B cell (primary cell): ENCODE measurements around the gene TMEM145. TPM values are rescaled to one million over a fixed set of nuclear protein-coding genes. Genes with fewer than 3 reads are reported as not detected.

Source experiments
- ATAC-seq: fragments of 200-7000 bp; cut with Tn5 transposase; one replicate; pipeline ENCODE4 v1.10.0; 2021; ENCODE audit warnings: low read depth, mild to moderate bottlenecking, moderate number of reproducible peaks, moderate library complexity
- CTCF ChIA-PET: fragments of 350-600 bp; sonication (Branson Sonifier 250); formaldehyde crosslinking; loops from one replicate; lab custom pipeline; 2021; ENCODE audit warnings: antibody characterized with exemption, inconsistent platforms; lab: Charles Lee
- POLR2A ChIA-PET: fragments of 350-600 bp; sonication (Branson Sonifier 250); formaldehyde crosslinking; loops from one replicate; lab custom pipeline; 2021; ENCODE audit warnings: antibody characterized with exemption; lab: Charles Lee
- DNase-seq: peaks from one replicate; pipeline ENCODE4 v3.0.0; 2013
- H2AFZ ChIP-seq: 2 replicates; pipeline ENCODE4 v1.6.1; 2012; ENCODE audit warnings: mild to moderate bottlenecking, low read depth, low read length; ENCODE audit not compliant: insufficient read depth, poor library complexity, severe bottlenecking
- H3K27ac ChIP-seq, 2 donors: 1 replicate in 1 of 2; 2 replicates in 1 of 2; pipeline ENCODE4 v1.5.1; 2012 to 2013; ENCODE audit warnings: low read length in 2 of 2, mild to moderate bottlenecking in 2 of 2, moderate library complexity in 1 of 2
- H3K27me3 ChIP-seq, 4 experiments: fragments of 200-600 bp in 1 of 4; sonication (generic) in 1 of 4; replicated peaks in 1 of 4; 1 replicate in 2 of 4; 2 replicates in 2 of 4; pipeline versions ENCODE4 v1.6.1 to v1.7.0; 2013 to 2016; ENCODE audit warnings: low read length in 3 of 4, mild to moderate bottlenecking in 2 of 4, mixed read lengths in 1 of 4, moderate library complexity in 1 of 4; ENCODE audit not compliant: insufficient read depth in 4 of 4, control insufficient read depth in 3 of 4; ENCODE audit errors: control extremely low read depth in 1 of 4
- H3K36me3 ChIP-seq, 2 experiments: replicated peaks in 1 of 2; 1 replicate in 1 of 2; 2 replicates in 1 of 2; pipeline versions ENCODE4 v1.6.1 to v1.7.1; 2013; ENCODE audit warnings: low read length in 1 of 2; ENCODE audit not compliant: insufficient read depth in 2 of 2, control insufficient read depth in 1 of 2; ENCODE audit errors: control extremely low read depth in 1 of 2, extremely low read depth in 1 of 2
- H3K4me1 ChIP-seq, 2 donors: fragments of 200-600 bp in 1 of 2; sonication (generic) in 1 of 2; 1 replicate in 1 of 2; 2 replicates in 1 of 2; pipeline versions ENCODE4 v1.5.1 to v1.6.1; 2013 to 2017; ENCODE audit warnings: low read length in 2 of 2; ENCODE audit not compliant: control insufficient read depth in 2 of 2, insufficient read depth in 2 of 2
- H3K4me2 ChIP-seq: replicated peaks from 2 replicates; pipeline ENCODE3; 2012; ENCODE audit warnings: mild to moderate bottlenecking, low read depth, low read length; ENCODE audit not compliant: poor library complexity, severe bottlenecking
- H3K4me3 ChIP-seq, 5 experiments: fragments of 200-600 bp in 1 of 5; sonication (generic) in 1 of 5; 1 replicate in 3 of 5; 2 replicates in 2 of 5; pipeline versions ENCODE4 v1.5.1 to v1.7.0; 2011 to 2016; ENCODE audit warnings: low read length in 4 of 5, mild to moderate bottlenecking in 4 of 5, low read depth in 2 of 5, control low read depth in 1 of 5, moderate library complexity in 1 of 5; ENCODE audit not compliant: insufficient read depth in 1 of 5; ENCODE audit errors: control extremely low read depth in 1 of 5, extremely low read depth in 1 of 5
- H3K79me2 ChIP-seq: fragments of 200-600 bp; sonication (generic); one replicate; pipeline ENCODE4 v1.6.0; 2016; ENCODE audit warnings: low read length; ENCODE audit not compliant: control insufficient read depth, insufficient read depth
- H3K9ac ChIP-seq: fragments of 200-600 bp; sonication (generic); 2 replicates; pipeline ENCODE4 v1.6.1; 2017; ENCODE audit warnings: mild to moderate bottlenecking, low read length, moderate library complexity
- H3K9me3 ChIP-seq, 3 donors: one replicate each; pipeline versions ENCODE4 v1.6.1 to v1.7.1; 2013; ENCODE audit warnings: low read length in 2 of 3; ENCODE audit not compliant: control insufficient read depth in 2 of 3, insufficient read depth in 1 of 3; ENCODE audit errors: control extremely low read depth in 1 of 3
- H4K20me1 ChIP-seq: 2 replicates; pipeline ENCODE4 v1.6.0; 2012; ENCODE audit warnings: mild to moderate bottlenecking, low read length; ENCODE audit not compliant: insufficient read depth, control insufficient read depth, poor library complexity, severe bottlenecking
- H3K27ac Mint-ChIP-seq: one replicate; pipeline ENCODE4 v1.8.0; 2021; ENCODE audit warnings: mixed read lengths
- H3K27me3 Mint-ChIP-seq: one replicate; pipeline ENCODE4 v1.8.0; 2021; ENCODE audit warnings: mixed read lengths
- H3K4me1 Mint-ChIP-seq: one replicate; pipeline ENCODE4 v1.8.0; 2021; ENCODE audit warnings: mixed read lengths
- H3K4me3 Mint-ChIP-seq: one replicate; pipeline ENCODE4 v1.8.0; 2021; ENCODE audit warnings: mixed read lengths
- H3K9me3 Mint-ChIP-seq: one replicate; pipeline ENCODE4 v1.8.0; 2022; ENCODE audit warnings: mixed read lengths; ENCODE audit not compliant: insufficient read depth
- EZH2 ChIP-seq: IDR thresholded peaks from 2 replicates; pipeline ENCODE4 v1.6.1; 2012; ENCODE audit warnings: borderline replicate concordance, low read depth, mild to moderate bottlenecking, moderate library complexity, low read length; ENCODE audit not compliant: insufficient read depth, poor library complexity, severe bottlenecking
- WGBS: methylation state at CpG from one replicate; pipeline ENCODE4 v1.1.5; 2013; ENCODE audit warnings: missing lambda C conversion rate; ENCODE audit not compliant: insufficient coverage; 5-methylcytosine and 5-hydroxymethylcytosine counted together
- intact Hi-C: fragments of 100-400 bp; cut with micrococcal nuclease; formaldehyde crosslinking; loops from one replicate; pipeline ENCODE4 v1.10.0; 2022
- polyA plus RNA-seq: library from polyadenylated mRNA; depleted of rRNA; stranded (reverse); fragments of >200 nt; gene quantifications from 2 replicates; pipeline ENCODE4 v1.2.3, GENCODE V29; 2012
- total RNA-seq, 2 donors: library from RNA; stranded (reverse); fragments of 120-200 nt in 1 of 2; gene quantifications; 1 replicate in 1 of 2; 2 replicates in 1 of 2; pipeline versions ENCODE4 v1.2.3 to v1.2.4, GENCODE V29; 2013 to 2022
- TF ChIP-seq, protein P1 (sequence below): fragments of 200-600 bp; IDR thresholded peaks from one replicate; pipeline ENCODE4 v1.8.0; 2022; ENCODE audit warnings: antibody characterized with exemption, mild to moderate bottlenecking

Gene TMEM145
- total and polyA plus RNA-seq, 2 donors (not counting 1 experiment from before 2014, with no cell fraction given), result not detected

DNA sequence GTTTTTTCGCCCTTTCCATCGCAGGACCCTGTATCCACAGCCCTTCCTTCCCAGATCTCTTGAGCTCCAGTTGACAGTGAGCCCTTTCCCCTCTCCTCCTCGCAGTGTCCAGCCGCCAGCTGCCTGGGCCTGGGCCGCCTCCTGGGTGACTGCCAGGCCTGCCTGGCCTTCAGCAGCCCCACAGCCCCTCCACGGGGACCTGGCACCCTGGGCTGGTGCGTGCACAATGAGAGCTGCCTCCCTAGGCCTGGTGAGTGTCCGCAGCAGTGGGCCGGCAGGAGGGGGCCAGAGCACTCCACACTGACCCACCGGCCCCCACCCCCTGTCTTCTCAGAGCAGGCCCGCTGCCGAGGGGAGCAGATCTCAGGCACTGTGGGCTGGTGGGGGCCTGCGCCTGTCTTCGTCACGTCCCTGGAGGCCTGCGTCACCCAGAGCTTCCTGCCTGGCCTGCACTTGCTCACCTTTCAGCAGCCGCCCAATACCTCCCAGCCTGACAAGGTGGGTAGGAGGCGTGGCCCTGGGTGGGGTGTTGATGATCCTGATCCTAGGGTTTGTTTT lies 31.3 kb downstream of the TMEM145 start:
- Histone ChIP-seq H3K9ac (no peak overlapping the region), H3K27me3 (no peaks in the 10 kb centered on the region), H4K20me1 (no peaks in the 10 kb centered on the region), H3K79me2 (no peaks in the 10 kb centered on the region), H3K36me3 (peaks cover 0 to 20% of the 10 kb centered on the region in 2 experiments), H2AFZ (no peak overlapping the region), H3K27ac (no peak overlapping the region), H3K9me3 (no peaks in the 10 kb centered on the region), H3K4me2 (no peak overlapping the region), H3K4me3 (no peak overlapping the region), H3K4me1 (no peaks in the 10 kb centered on the region)
- intact Hi-C loops, result no loop called here
- CTCF ChIA-PET, result interaction anchor here (0.7 kb wide), 1 partner anchor 156 kb away, joined by 3 read pairs; no protein-coding TSS in a partner anchor
- DNase-seq (no peak), ATAC-seq (no peak)
- Mint-ChIP-seq H3K4me1 (peaks cover under 1% of the 10 kb centered on the region), H3K27me3 (no peaks in the 10 kb centered on the region), H3K4me3 (no peak overlapping the region), H3K27ac (no peak overlapping the region), H3K9me3 (no peaks in the 10 kb centered on the region)
- 96% methylated on average over 16 of the region's 18 CpGs for WGBS
- no peak for TF ChIP-seq EZH2
- TF ChIP-seq, protein P1, sequence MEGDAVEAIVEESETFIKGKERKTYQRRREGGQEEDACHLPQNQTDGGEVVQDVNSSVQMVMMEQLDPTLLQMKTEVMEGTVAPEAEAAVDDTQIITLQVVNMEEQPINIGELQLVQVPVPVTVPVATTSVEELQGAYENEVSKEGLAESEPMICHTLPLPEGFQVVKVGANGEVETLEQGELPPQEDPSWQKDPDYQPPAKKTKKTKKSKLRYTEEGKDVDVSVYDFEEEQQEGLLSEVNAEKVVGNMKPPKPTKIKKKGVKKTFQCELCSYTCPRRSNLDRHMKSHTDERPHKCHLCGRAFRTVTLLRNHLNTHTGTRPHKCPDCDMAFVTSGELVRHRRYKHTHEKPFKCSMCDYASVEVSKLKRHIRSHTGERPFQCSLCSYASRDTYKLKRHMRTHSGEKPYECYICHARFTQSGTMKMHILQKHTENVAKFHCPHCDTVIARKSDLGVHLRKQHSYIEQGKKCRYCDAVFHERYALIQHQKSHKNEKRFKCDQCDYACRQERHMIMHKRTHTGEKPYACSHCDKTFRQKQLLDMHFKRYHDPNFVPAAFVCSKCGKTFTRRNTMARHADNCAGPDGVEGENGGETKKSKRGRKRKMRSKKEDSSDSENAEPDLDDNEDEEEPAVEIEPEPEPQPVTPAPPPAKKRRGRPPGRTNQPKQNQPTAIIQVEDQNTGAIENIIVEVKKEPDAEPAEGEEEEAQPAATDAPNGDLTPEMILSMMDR, result no peak
- POLR2A ChIA-PET, result no interaction called here

DNA sequence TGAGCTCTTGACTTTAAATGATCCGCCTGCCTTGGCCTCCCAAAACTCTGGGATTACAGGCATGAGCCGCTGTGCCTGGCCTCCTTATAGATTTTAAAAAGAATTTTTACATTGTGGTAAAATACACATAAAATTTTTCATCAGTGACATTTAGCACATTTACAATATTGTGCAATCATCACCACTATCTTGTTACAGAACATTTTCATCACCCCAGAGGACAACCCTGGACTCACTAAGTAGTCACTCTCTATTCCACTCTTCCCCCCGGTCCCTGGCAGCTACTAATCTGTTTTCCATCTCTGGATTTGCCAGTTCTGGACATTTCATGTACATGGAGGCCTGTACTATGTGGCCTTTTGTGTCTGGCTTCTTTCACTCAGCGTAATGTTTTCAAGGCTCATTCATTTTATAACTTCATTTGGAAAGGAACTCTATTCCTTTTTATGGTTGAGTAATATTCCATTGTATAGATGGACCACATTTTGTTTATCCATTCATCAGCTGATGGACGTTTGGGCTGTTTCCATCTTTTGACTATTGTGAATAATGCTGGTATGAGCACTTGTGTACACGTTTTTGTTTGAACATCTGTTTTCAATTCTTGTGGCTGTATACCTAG lies 32.2 kb downstream of the TMEM145 start:
- DNase-seq (no peak), ATAC-seq (no peak)
- H3K4me3 Mint-ChIP-seq, result no peak overlapping the region
- 100% methylated on average over 1 of the region's 6 CpGs for WGBS
- POLR2A ChIA-PET, result no interaction called here
- peaks cover 0 to 20% of the 10 kb centered on the region in 2 experiments for H3K36me3 ChIP-seq
- no peaks in the 10 kb centered on the region for H4K20me1 ChIP-seq
- no peak overlapping the region for H2AFZ ChIP-seq
- H3K4me3 ChIP-seq, result no peak overlapping the region
- no peaks in the 10 kb centered on the region for H3K4me1 ChIP-seq
- H3K27ac Mint-ChIP-seq, result no peak overlapping the region
- no peaks in the 10 kb centered on the region for H3K27me3 ChIP-seq
- no peaks in the 10 kb centered on the region for H3K4me1 Mint-ChIP-seq
- H3K9me3 ChIP-seq, result no peaks in the 10 kb centered on the region
- no peak for TF ChIP-seq EZH2
- TF ChIP-seq, protein P1, result no peak
- H3K27ac ChIP-seq, result no peak overlapping the region
- H3K4me2 ChIP-seq, result no peak overlapping the region
- H3K27me3 Mint-ChIP-seq, result no peaks in the 10 kb centered on the region
- no peaks in the 10 kb centered on the region for H3K9me3 Mint-ChIP-seq
- CTCF ChIA-PET, result interaction anchor here (0.7 to 1.3 kb wide), 2 partner anchors 93 to 157 kb away, joined by 3 read pairs; no protein-coding TSS in a partner anchor
- H3K79me2 ChIP-seq, result no peaks in the 10 kb centered on the region
- intact Hi-C loops, result no loop called here
- no peak overlapping the region for H3K9ac ChIP-seq
